ENCODE results near the gene TNKS1BP1.

TNKS1BP1 gene

DNA sequence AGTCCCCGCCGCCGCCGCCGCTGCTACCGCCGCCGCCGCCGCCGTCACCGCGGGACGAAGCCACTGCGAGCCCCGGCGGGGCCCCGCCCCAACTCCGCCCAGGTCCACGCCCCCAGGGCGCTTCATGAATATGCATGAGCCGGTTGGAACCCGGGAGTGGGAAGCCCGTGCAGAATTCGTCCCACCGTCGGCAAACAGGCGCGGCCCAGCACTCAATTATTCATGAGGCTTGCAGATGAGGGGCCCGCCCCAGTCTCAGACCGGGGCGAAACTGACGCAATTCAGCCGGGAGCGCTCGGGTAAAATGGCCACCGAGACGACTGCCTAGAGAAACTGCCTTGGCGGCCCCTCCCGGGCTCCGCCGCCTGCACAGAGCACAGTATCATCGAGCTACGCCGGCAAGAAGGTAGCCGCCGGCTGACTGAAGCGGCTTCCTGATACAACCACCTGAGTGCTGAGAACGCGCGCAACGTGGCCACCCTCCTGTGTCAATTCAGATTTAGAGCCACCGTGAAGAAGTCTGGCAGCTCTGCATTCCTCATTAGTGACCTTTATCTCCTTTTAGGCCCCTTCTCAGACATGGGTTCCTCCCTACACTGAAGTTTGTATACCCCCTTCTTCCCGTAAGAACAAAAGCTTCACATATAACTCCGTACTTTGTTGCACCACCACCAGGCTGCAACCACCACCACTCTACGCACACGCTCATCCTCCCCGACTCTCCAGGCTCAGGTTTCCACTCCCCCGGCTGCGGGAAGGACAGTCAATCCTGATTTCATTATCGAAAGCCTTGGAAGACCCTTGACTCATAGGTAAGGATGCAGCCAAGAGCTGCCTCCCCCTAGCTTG, at the start of gene TNKS1BP1:
TNKS1BP1 (minus strand) TSS at position 67 of the 849 bp plus-strand sequence. CDS start 3,067 bp downstream, outside the sequence.
- 0 out of 2 replicates have a peak, but pooled peaks cover 4% of the 10 kb centered on the region for H3F3A ChIP-seq (ENCODE audit: insufficient read depth, low read length)
- no peaks in the 10 kb centered on the region for H3K9me2 ChIP-seq (ENCODE audit: low read depth, low read length)
- peak within 1 kb of the TSS; percentile 89 for H3K9ac ChIP-seq (ENCODE audit: low read length)
- peaks cover 47% of the 10 kb centered on the region for H3K36me3 ChIP-seq (ENCODE audit: insufficient read depth, low read length)
- H3K27me3 ChIP-seq (ENCODE audit: insufficient read depth, low read length), result no peaks in the 10 kb centered on the region
- H3K27ac ChIP-seq (ENCODE audit: low read depth, low read length, poor library complexity, severe bottlenecking), result peak within 1 kb of the TSS; percentile 88
- H3K4me1 ChIP-seq (ENCODE audit: insufficient read depth, low read length, severe bottlenecking), result peaks cover 39% of the 10 kb centered on the region
- H4K20me1 ChIP-seq (ENCODE audit: insufficient read depth, low read length), result no peaks in the 10 kb centered on the region
- no peaks in the 10 kb centered on the region for H3K9me3 ChIP-seq (ENCODE audit: low read length)
- peak within 1 kb of the TSS; percentile 69 for H3K4me3 ChIP-seq (ENCODE audit: low read depth, low read length, poor library complexity, severe bottlenecking)
- H3K4me2 ChIP-seq (ENCODE audit: low read length), result peak within 1 kb of the TSS; percentile 92
- no peaks in the 10 kb centered on the region for H3K79me2 ChIP-seq (ENCODE audit: insufficient read depth, low read length)
- TF ChIP-seq EZH2 (IDR thresholded peaks at IDR 0.05; ENCODE audit: borderline replicate concordance, low read length), result no peak
- no peak for TF ChIP-seq CTCF (IDR thresholded peaks at IDR 0.05; ENCODE audit: low read length)
- H2AFZ ChIP-seq (ENCODE audit: low read length), result no peak within 1 kb of the TSS

DNA sequence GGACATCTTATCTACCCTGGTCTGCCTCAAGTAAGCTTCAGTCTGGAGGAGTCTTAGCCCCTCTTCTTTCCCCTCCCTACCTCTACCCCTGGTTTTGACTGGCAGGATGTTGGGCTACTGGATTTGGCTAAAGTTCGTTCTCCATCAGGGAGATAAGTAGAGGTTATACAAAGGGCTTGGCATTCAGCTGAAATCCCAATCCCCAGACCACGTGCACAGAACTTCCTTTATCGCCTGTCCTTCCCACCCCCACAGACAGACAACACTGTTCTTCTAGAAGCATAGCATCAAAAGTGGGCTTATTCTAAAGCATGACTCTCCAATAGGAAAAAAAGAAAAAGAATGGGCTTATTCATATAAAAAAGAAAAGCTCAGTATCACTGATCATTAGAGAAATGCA, 48.4 kb upstream of the TNKS1BP1 start:
- TF ChIP-seq CTCF (IDR thresholded peaks at IDR 0.05; ENCODE audit: low read length) (no peak), EZH2 (IDR thresholded peaks at IDR 0.05; ENCODE audit: borderline replicate concordance, low read length) (no peak)
- H4K20me1 ChIP-seq (ENCODE audit: insufficient read depth, low read length), result no peaks in the 10 kb centered on the region
- H3K9me3 ChIP-seq (ENCODE audit: low read length), result no peaks in the 10 kb centered on the region
- no peak overlapping the region for H2AFZ ChIP-seq (ENCODE audit: low read length)
- no peak overlapping the region for H3K4me2 ChIP-seq (ENCODE audit: low read length)
- no peaks in the 10 kb centered on the region for H3K27me3 ChIP-seq (ENCODE audit: insufficient read depth, low read length)
- no peaks in the 10 kb centered on the region for H3F3A ChIP-seq (ENCODE audit: insufficient read depth, low read length)
- H3K27ac ChIP-seq (ENCODE audit: low read depth, low read length, poor library complexity, severe bottlenecking), result no peak overlapping the region
- H3K36me3 ChIP-seq (ENCODE audit: insufficient read depth, low read length), result no peaks in the 10 kb centered on the region
- H3K79me2 ChIP-seq (ENCODE audit: insufficient read depth, low read length), result no peaks in the 10 kb centered on the region
- H3K9ac ChIP-seq (ENCODE audit: low read length), result no peak overlapping the region
- H3K4me1 ChIP-seq (ENCODE audit: insufficient read depth, low read length, severe bottlenecking), result no peaks in the 10 kb centered on the region
- H3K9me2 ChIP-seq (ENCODE audit: low read depth, low read length), result no peaks in the 10 kb centered on the region
- no peak overlapping the region for H3K4me3 ChIP-seq (ENCODE audit: low read depth, low read length, poor library complexity, severe bottlenecking)

DNA sequence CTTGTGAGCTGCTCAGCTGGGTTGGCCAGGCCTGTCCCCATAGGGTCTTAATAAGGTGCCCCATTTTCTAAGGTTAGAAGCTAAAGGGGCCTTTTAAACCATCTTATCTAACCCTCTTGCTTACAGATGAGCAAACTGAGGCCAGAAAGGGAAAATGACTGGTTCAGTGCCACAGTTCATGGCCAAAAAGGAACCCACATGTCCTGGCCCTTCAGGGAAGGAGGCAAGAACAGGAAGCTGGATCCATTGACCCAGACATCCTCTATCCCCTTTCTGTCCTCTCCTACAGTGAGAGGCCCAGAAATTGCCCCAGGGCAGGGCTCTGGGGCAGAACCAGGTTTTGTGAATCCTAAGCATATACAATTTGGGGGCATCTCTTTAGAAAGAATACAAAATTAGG, 46.2 kb upstream of the TNKS1BP1 start:
- Histone ChIP-seq H3K9me2 (ENCODE audit: low read depth, low read length) (no peaks in the 10 kb centered on the region), H3K27ac (ENCODE audit: low read depth, low read length, poor library complexity, severe bottlenecking) (no peak overlapping the region), H2AFZ (ENCODE audit: low read length) (no peak overlapping the region), H3K9me3 (ENCODE audit: low read length) (no peaks in the 10 kb centered on the region), H3K9ac (ENCODE audit: low read length) (no peak overlapping the region), H3K4me3 (ENCODE audit: low read depth, low read length, poor library complexity, severe bottlenecking) (no peak overlapping the region), H3F3A (ENCODE audit: insufficient read depth, low read length) (no peaks in the 10 kb centered on the region), H3K79me2 (ENCODE audit: insufficient read depth, low read length) (no peaks in the 10 kb centered on the region), H4K20me1 (ENCODE audit: insufficient read depth, low read length) (no peaks in the 10 kb centered on the region), H3K4me1 (ENCODE audit: insufficient read depth, low read length, severe bottlenecking) (no peaks in the 10 kb centered on the region), H3K27me3 (ENCODE audit: insufficient read depth, low read length) (no peaks in the 10 kb centered on the region), H3K4me2 (ENCODE audit: low read length) (no peak overlapping the region), H3K36me3 (ENCODE audit: insufficient read depth, low read length) (no peaks in the 10 kb centered on the region)
- no peak for TF ChIP-seq CTCF (IDR thresholded peaks at IDR 0.05; ENCODE audit: low read length)
- TF ChIP-seq EZH2 (IDR thresholded peaks at IDR 0.05; ENCODE audit: borderline replicate concordance, low read length), result no peak

Data from OCI-LY1 (cell line).